Osteoblast (primary cell): Measurements from ENCODE around the gene ANXA8L1. TPM values are rescaled to one million over a fixed set of nuclear protein-coding genes. Genes with fewer than 3 reads are reported as not detected.
"Not testable (repeated sequence)": the region's sequence is repeated elsewhere in the genome, so short reads cannot be mapped to it uniquely, and the experiment has no call there.

Experiments
- DNase-seq: peaks from one replicate; pipeline ENCODE4 v3.0.0; 2011; ENCODE audit warnings: low spot score, mixed read lengths; ENCODE audit not compliant: insufficient read length; ENCODE audit errors: missing footprints
- H2AFZ ChIP-seq: 2 replicates; pipeline ENCODE4 v1.6.0; 2011; ENCODE audit warnings: mild to moderate bottlenecking, low read length
- H3K27ac ChIP-seq: 2 replicates; pipeline ENCODE4 v1.5.1; 2011; ENCODE audit warnings: mild to moderate bottlenecking, low read depth, low read length, moderate library complexity
- H3K27me3 ChIP-seq: 2 replicates; pipeline ENCODE4 v1.6.0; 2012; ENCODE audit warnings: mild to moderate bottlenecking, control low read depth, inconsistent platforms, low read length, moderate library complexity; ENCODE audit not compliant: insufficient read depth
- H3K36me3 ChIP-seq: 2 replicates; pipeline ENCODE4 v1.5.1; 2011; ENCODE audit warnings: mild to moderate bottlenecking, low read length, control low read depth, moderate library complexity; ENCODE audit not compliant: insufficient read depth
- H3K4me1 ChIP-seq: 2 replicates; pipeline ENCODE4 v1.5.1; 2011; ENCODE audit warnings: mild to moderate bottlenecking, low read length, control low read depth, moderate library complexity; ENCODE audit not compliant: insufficient read depth
- H3K4me2 ChIP-seq: 2 replicates; pipeline ENCODE4 v1.6.0; 2011; ENCODE audit warnings: mild to moderate bottlenecking, low read length; ENCODE audit not compliant: insufficient read depth
- H3K4me3 ChIP-seq: fragments of 200-600 bp; sonication (generic); 3 replicates; pipeline ENCODE4 v1.5.1; 2012; ENCODE audit warnings: mild to moderate bottlenecking, low read length, inconsistent platforms; ENCODE audit not compliant: insufficient read depth
- H3K79me2 ChIP-seq: 2 replicates; pipeline ENCODE4 v1.6.0; 2012; ENCODE audit warnings: mild to moderate bottlenecking, low read length, control low read depth, inconsistent platforms; ENCODE audit not compliant: insufficient read depth
- H3K9me3 ChIP-seq: 2 replicates; pipeline ENCODE4 v1.5.1; 2011; ENCODE audit warnings: low read depth, low read length, control low read depth
- H4K20me1 ChIP-seq: 2 replicates; pipeline ENCODE4 v1.6.0; 2012; ENCODE audit warnings: mild to moderate bottlenecking, low read length, control low read depth; ENCODE audit not compliant: insufficient read depth
- total RNA-seq: library from RNA; depleted of rRNA; stranded (reverse); fragments of >200 nt; gene quantifications from 2 replicates; pipeline ENCODE4 v1.2.3, GENCODE V29; 2012

ANXA8L1 gene
- total RNA-seq, 1 donor = 0.36 TPM

DNA sequence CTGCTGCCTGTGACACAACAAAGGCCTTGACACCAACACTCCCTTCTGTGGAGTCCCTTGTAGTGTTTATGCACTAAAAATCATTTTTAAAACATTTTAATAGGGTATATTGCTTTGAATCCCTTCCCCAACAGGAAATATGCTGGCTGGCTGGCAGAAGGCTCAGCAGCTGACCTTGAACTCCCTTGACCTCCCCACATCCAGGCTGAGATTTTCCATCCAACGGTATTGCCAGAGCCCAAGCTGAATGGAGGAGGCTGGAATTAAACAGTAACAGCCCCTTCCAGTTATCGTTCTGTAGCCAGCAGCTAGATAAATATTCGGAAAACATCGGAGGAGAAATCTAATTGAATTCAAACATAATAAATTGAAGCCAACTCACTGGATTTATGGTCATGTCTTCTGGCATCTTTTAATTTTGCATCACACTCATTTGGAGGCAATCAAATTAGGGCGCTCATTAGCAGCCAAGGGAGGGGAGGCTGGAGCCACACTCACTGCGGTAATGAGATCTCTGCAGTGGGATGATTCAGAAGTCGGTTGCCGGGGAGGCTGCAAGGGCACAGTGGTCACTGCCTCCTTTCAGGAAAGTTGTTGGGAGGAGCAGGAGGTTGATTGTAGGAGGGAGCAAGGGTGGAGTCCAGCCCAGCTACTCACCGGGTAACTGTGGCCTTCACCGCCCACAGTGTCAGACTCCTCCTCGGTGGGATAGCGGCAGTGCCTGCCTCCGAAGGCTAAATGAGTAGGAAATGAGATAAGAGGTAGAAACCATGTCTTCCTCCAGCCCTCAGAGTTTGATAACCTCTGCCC is 44.2 kb downstream of the ANXA8L1 start:
- not testable (repeated sequence) for H3K27ac ChIP-seq, H3K4me2 ChIP-seq, H4K20me1 ChIP-seq, H3K9me3 ChIP-seq, H3K4me1 ChIP-seq, H3K79me2 ChIP-seq, H3K36me3 ChIP-seq, H3K27me3 ChIP-seq, H3K4me3 ChIP-seq, DNase-seq, H2AFZ ChIP-seq

DNA sequence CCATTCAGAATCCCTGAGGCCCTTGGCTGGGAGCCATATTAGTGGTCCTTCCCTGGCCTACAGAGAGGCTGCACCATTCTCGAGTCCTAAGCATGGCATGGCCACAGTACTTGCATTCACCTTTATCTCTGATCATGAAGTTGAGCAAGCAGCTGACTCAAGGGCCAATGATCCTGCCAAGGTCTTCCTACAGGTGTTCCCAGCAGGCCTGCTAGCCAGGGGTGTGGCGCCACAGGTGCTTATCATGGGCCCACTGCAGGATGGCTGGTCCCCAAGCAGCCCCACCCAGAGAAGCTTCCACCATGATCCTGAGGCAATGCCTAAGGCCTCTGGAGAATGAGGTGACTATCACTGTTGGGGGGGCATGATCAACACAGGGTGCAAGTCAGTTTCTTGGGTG is 48.0 kb downstream of the ANXA8L1 start:
- not testable (repeated sequence) for H3K4me3 ChIP-seq, H4K20me1 ChIP-seq, H3K9me3 ChIP-seq

DNA sequence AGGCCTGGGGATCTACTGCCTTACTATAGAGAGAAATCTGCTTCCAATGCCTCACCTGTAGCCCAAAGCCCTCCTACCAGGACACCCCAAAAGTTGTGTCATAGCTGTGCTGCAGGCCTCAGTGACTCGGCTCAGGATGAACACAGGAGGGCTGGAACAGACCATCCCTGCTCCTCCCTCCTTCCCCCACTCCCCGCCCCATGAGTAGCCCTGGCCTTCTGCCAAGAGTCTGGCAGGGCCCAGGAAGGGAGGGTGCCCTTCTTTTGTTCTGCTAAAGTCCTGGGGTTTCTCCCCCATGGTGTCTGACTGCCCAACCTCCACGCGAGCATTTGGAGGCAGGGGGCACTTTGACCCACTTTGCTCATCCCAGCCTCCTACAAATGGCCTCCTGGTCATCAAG is 65.4 kb downstream of the ANXA8L1 start:
- not testable (repeated sequence) for H3K36me3 ChIP-seq, H3K27me3 ChIP-seq, H2AFZ ChIP-seq, DNase-seq, H3K9me3 ChIP-seq, H4K20me1 ChIP-seq, H3K4me3 ChIP-seq, H3K4me1 ChIP-seq, H3K4me2 ChIP-seq, H3K27ac ChIP-seq, H3K79me2 ChIP-seq

More for the DNA sequence above, 48.0 kb downstream of the ANXA8L1 start:
- not testable (repeated sequence) for H3K27ac ChIP-seq, H3K79me2 ChIP-seq, H3K27me3 ChIP-seq, H2AFZ ChIP-seq, DNase-seq, H3K36me3 ChIP-seq, H3K4me1 ChIP-seq, H3K4me2 ChIP-seq

Other genes with a start within 250 kb of the ANXA8L1 start
- not detected in 2 replicates for gene ANTXRL, start 88.8 kb upstream of the ANXA8L1 start, total RNA-seq
- gene NPY4R, start 90.2 kb downstream of the ANXA8L1 start, total RNA-seq = under 0.01 and 0.36 TPM in 2 replicates
- gene GPRIN2, start 180.9 kb downstream of the ANXA8L1 start, total RNA-seq = not detected in 2 replicates
- gene SYT15, start 203.4 kb downstream of the ANXA8L1 start, total RNA-seq = under 0.01 TPM in 2 replicates